Stimulated activated effector memory CD8-positive, alpha-beta T cell treated with anti-CD3 and anti-CD28 coated beads, Interleukin-12 subunit alpha, Interleukin-12 subunit beta, amount 100 ng/mL, for 72 hours (primary cell): ENCODE data around the gene GALNT14.

Experiments
- ATAC-seq: fragments of 150-1000 bp; cut with Tn5 transposase; 2 replicates; pipeline ENCODE4 v1.10.0; 2021
- DNase-seq, 2 donors: peaks; one replicate each; pipeline ENCODE4 v3.0.0; 2021 to 2022; ENCODE audit warnings: low spot score in 2 of 2
- H3K27ac Mint-ChIP-seq: one replicate; pipeline ENCODE4 v1.8.0; 2022; ENCODE audit warnings: mild to moderate bottlenecking, mixed read lengths
- H3K36me3 Mint-ChIP-seq: one replicate; pipeline ENCODE4 v1.8.0; 2022; ENCODE audit warnings: mild to moderate bottlenecking, mixed read lengths
- H3K4me1 Mint-ChIP-seq: one replicate; pipeline ENCODE4 v1.8.0; 2022; ENCODE audit warnings: mixed read lengths
- H3K4me3 Mint-ChIP-seq: one replicate; pipeline ENCODE4 v1.8.0; 2022; ENCODE audit warnings: mild to moderate bottlenecking, mixed read lengths
- H3K9me3 Mint-ChIP-seq: one replicate; pipeline ENCODE4 v1.8.0; 2022; ENCODE audit warnings: mixed read lengths

GALNT14 gene

DNA sequence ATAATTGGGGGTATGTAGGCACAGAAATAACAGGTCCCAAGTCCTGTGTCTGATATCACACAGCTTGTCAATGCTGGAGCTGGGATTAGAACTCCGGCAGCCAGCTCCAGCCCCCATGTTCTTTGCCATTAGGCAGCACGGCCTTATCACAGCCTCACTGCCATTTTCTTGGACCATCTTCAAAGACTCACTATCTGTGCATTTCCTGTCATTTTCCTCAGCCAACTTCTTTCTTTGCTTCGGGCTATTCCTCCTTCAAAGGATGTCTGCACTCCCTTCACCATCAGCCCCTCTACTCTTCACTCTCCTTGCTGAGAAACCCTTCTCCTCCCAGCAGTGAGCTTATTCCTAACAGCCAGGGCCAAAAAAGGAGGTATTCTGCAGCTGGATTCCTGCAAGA lies 139.6 kb downstream of the GALNT14 start:
- DNase-seq, result no peak
- Mint-ChIP-seq H3K27ac (no peak overlapping the region), H3K9me3 (no peaks in the 10 kb centered on the region), H3K4me1 (no peaks in the 10 kb centered on the region), H3K4me3 (no peak overlapping the region), H3K36me3 (no peaks in the 10 kb centered on the region)
- ATAC-seq, result no peak

DNA sequence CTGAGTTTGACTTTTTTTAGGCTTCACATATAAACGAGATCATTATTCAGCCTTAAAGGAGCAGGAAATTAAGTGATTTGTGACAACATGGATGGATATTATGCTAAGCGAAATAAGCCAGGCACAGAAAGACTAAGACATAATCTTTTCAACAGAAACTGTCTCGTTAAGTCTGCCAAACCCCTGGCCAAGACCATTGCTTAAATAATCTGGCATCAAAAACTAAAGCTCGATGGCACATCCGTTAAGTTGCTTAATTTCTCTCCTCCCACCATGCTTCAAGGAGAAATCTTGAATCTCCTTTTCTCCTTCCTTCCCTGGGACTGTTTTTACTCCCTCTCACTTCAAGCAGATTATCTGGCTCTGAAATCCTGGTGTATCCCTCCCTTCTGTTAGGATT lies 140.3 kb downstream of the GALNT14 start:
- no peaks in the 10 kb centered on the region for H3K9me3 Mint-ChIP-seq
- no peak overlapping the region for H3K27ac Mint-ChIP-seq
- ATAC-seq (no peak), DNase-seq (no peak)
- no peaks in the 10 kb centered on the region for H3K36me3 Mint-ChIP-seq
- H3K4me1 Mint-ChIP-seq, result no peaks in the 10 kb centered on the region
- no peak overlapping the region for H3K4me3 Mint-ChIP-seq

DNA sequence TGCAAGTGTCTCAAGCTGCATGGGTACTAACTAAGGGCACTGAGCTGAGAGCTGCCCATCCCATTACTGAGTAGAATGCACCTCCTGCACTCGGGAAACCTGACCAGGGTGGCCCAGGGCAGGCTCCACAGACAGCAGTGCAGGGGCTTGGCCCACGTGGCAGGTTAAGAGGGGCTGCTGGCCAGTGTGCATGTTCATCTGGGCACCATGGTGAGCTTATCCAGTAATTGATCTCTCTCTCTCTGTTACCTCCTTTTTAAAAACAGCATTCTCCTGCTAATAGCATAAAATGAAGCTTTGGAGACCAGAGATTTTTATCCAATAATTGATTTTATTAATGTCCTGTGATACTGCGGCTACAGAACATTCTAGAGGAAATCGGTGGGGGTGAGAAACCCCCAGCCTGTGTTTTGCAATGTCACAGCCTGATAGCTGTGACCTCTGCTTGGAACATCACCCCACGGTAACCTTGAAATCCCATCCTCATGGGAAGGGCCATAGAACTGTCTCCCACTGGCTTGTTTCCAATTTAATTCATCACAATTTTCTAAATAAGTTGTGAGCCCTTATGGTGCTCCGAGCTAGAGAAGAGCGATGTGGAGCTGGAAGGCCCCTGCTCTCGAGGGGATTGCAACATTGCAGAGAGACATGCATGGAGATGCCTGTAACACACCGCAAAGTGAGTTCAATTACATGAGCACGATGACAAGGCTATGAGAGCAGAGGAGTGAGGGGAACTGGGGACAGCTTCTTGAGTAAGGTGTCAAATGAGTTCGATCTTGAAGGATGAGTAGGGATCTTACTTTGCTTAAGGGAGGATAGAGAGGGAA lies 143.8 kb downstream of the GALNT14 start:
- Mint-ChIP-seq H3K9me3 (no peaks in the 10 kb centered on the region), H3K27ac (no peak overlapping the region), H3K4me1 (no peaks in the 10 kb centered on the region), H3K36me3 (no peaks in the 10 kb centered on the region), H3K4me3 (no peak overlapping the region)
- DNase-seq, result no peak
- no peak for ATAC-seq

DNA sequence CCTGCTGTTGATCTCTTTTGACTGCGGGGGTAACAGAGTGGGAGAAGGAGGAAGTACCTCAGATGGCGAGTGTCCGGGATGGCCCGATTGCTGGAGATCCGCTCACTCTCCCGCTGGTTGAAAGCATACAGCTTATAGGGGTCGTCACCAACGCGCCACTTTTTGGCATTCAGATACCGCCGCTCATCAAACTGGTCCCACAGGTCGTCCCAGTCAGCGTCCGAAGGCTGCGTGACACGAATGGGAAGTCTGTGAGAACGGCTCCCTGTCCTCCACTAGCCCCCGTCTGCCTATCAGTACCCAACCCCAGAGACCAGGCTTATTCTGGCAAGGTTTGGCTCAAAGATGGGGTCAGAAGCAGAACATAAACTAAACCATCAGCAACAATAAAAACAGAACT lies 145.5 kb downstream of the GALNT14 start:
- no peak overlapping the region for H3K4me3 Mint-ChIP-seq
- H3K36me3 Mint-ChIP-seq, result no peaks in the 10 kb centered on the region
- ATAC-seq (no peak), DNase-seq (no peak)
- no peaks in the 10 kb centered on the region for H3K4me1 Mint-ChIP-seq
- H3K27ac Mint-ChIP-seq, result no peak overlapping the region
- no peaks in the 10 kb centered on the region for H3K9me3 Mint-ChIP-seq

DNA sequence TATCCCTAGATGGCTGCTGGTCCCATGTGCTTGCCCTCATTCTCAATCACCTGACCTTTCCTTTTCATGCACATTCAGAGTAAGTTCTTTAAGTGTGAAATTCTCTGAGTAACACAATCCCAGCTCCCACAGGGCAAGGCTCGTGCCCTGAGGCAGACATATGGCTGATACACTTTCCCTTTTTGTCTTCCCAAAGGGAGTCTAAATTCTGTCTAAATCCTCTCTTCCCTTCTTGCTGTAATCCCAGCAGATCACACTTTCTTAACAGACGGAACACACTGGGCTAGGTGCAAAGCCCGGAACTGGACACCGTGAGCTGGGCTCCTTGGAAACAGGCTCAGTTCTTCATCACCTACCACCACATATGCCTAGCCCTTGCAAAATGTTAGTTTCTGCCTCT lies 147.6 kb downstream of the GALNT14 start:
- Mint-ChIP-seq H3K4me3 (no peak overlapping the region), H3K36me3 (no peaks in the 10 kb centered on the region), H3K27ac (no peak overlapping the region), H3K9me3 (no peaks in the 10 kb centered on the region), H3K4me1 (no peaks in the 10 kb centered on the region)
- ATAC-seq, result no peak
- no peak for DNase-seq

DNA sequence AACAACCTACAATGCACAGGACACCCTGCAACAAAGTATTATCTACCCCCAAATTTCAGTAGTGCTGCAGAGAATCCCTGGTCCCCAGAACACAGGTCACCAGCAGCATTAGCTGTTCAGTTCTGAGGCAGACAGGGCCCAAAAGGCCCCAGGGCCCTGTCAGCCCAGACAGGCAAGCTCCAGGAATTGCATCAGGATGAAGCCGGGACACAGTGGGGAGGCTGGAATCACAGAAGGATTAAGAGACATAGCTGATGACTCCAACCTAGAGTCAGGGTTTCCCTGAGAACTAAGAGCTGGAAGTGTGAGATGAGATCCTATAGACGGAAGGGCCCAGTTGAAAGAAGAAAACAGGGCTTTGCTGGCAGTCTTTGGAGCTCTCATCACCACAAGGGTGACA lies 148.1 kb downstream of the GALNT14 start:
- no peak for ATAC-seq
- DNase-seq, result no peak
- Mint-ChIP-seq H3K36me3 (no peaks in the 10 kb centered on the region), H3K4me1 (no peaks in the 10 kb centered on the region), H3K27ac (no peak overlapping the region), H3K4me3 (no peak overlapping the region), H3K9me3 (no peaks in the 10 kb centered on the region)

DNA sequence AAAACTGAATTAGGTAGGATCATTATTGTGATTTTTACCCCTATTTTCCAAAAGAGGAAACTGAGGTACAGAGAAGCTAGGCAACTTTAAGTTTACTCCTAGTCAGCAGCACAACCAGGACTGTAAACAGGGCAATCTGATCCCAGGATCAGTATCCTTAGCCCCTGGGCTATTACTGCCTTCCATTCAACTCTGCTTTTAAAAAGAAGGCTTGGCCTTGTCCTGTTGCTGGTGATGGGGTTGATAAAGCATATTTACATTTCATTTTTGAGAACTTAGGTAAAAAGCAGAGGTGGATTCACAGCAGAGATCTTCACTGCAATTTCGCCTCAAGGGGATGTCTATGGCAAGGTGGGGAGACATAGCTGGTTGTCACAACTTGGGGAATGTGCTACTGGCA lies 148.5 kb downstream of the GALNT14 start:
- no peak for ATAC-seq
- Mint-ChIP-seq H3K27ac (no peak overlapping the region), H3K4me1 (no peaks in the 10 kb centered on the region), H3K4me3 (no peak overlapping the region), H3K36me3 (no peaks in the 10 kb centered on the region), H3K9me3 (no peaks in the 10 kb centered on the region)
- no peak for DNase-seq

DNA sequence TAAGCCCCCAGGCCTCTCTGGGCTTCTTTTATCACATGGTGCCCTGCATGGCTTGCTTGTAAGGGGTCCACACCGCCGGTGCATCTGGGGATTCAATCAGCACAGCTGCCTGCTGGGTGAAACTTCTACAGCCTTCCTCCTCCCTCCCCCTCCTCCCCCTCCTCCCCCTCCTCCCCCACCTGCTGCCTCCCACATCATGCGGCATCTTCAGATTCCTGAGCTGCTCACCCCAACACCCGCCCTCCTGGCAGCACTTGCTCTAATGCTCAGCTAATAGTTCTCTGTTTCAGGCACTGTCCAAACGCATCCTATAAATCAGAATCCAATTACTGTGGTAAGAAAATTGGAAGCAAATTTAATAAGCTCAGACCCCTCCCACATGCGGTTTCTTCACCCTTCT lies 150.7 kb downstream of the GALNT14 start:
- DNase-seq, result no peak
- no peaks in the 10 kb centered on the region for H3K9me3 Mint-ChIP-seq
- no peak overlapping the region for H3K4me3 Mint-ChIP-seq
- H3K27ac Mint-ChIP-seq, result no peak overlapping the region
- H3K4me1 Mint-ChIP-seq, result no peaks in the 10 kb centered on the region
- ATAC-seq, result no peak
- H3K36me3 Mint-ChIP-seq, result no peaks in the 10 kb centered on the region

DNA sequence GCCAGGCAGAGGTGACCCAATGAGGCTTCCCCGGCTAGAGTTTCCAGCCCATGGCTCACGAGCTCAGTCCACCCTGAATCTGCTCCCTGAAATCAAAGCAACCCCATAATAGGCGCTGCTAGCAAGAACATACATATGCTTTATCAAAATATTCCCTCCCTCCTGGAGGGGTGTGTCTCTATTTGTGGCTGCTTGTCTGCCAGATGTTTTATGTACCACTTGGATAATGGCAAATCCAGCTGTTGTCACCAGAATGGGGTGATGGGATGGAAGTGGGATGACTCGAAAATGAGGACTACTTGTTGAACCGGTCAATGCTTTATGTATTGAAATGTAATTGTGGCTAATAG lies 152.0 kb downstream of the GALNT14 start:
- Mint-ChIP-seq H3K27ac (no peak overlapping the region), H3K9me3 (no peaks in the 10 kb centered on the region), H3K4me3 (no peak overlapping the region), H3K36me3 (no peaks in the 10 kb centered on the region), H3K4me1 (no peaks in the 10 kb centered on the region)
- ATAC-seq, result no peak
- no peak for DNase-seq

DNA sequence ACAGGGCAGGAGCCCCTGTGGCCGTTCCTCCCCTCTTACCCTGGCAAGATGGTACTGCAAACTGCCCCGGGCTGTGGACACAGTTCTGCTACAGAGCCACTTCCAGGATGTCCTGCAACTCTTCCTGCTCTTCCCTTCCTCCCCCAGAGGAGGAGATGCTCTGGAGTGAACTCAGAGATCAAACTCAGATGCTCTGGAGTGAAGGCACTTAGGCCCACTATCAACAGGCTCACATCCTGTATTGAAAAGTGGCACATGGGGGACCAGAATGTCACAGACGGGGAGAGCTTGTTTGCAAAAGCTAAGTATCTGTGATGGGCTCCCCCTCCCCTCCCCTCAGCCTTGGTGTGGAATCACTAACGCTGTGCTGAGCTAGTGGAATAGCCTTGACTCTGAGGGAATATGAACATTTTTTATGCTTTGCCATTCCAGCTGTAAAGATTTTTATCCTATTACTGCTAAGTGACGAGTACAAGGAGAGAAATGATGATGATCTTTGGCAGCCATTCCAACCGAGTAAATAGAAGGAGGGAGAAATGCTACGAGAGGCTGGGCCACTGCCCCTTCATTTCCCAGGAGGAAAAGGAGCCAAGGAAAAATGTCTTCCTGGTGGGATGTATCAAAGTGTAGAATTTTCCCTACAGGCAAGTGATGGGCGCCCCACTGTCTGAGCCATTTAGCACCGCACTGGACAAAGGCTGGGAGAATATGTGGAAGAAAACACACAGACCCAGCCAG lies 152.6 kb downstream of the GALNT14 start:
- H3K27ac Mint-ChIP-seq, result no peak overlapping the region
- no peak for DNase-seq

DNA sequence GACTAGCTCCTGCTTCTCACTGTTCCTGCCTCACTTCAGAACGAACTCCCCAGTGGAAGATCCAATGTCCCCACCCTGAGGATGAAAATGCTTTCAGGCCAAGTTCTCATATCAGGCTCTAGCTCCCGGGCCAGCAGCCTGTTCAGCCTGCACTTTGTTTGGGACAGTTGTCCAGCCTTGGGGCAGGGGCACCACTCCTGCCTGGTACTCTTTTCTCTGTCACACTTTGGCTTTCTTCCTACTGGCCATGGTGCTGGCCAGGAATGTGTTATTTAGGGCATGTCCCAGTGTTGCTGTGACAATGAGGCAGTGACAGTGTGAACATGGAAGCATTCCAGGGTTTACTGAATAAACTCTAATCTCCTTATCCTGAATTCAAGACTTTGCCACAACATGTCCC lies 154.1 kb downstream of the GALNT14 start:
- no peaks in the 10 kb centered on the region for H3K4me1 Mint-ChIP-seq
- DNase-seq (no peak), ATAC-seq (no peak)
- no peak overlapping the region for H3K27ac Mint-ChIP-seq
- no peak overlapping the region for H3K4me3 Mint-ChIP-seq
- H3K36me3 Mint-ChIP-seq, result no peaks in the 10 kb centered on the region
- no peaks in the 10 kb centered on the region for H3K9me3 Mint-ChIP-seq

More for the DNA sequence above, 152.6 kb downstream of the GALNT14 start:
- H3K4me1 Mint-ChIP-seq, result no peaks in the 10 kb centered on the region
- H3K4me3 Mint-ChIP-seq, result no peak overlapping the region
- H3K36me3 Mint-ChIP-seq, result no peaks in the 10 kb centered on the region
- no peaks in the 10 kb centered on the region for H3K9me3 Mint-ChIP-seq
- ATAC-seq, result no peak

DNA sequence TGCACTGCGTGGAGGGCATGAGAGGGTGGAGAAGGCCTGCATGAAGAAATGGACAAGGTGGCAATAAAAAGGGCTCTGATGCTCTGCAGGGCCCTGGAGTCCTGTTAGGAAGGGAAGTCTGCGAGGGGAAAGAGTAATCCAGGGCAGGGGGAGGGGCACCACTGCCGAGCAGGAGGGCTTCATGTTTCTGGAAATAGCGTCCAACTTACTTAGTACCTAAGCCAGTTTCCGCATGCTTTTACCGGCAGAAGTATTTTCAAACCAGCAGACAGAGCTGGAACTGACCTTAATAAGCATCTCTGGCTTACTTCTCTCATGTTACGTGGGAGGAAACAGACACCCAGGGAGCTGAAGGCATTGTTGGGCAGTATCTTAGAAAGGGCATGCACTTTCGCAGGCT lies 156.7 kb downstream of the GALNT14 start:
- no peaks in the 10 kb centered on the region for H3K9me3 Mint-ChIP-seq
- ATAC-seq, result no peak

DNA sequence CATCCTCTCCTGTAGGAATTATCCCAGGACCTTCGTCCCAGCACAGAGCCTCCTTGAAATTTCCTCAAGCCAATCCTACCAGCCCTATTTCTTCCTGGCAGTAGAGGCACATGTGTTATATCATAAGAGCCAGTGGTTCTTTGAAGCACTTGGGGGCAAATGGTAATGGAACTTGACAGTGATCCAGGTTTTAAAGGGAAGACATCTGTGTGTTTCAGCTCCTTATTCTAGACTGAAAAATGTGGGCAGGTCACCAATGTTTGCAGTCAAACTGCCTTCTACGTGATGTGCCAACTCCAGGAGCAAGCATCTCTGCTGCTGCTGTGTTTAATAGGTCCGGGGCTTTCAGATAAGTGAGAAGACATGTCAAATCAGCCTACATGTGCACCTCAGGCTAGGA lies 157.1 kb downstream of the GALNT14 start:
- no peak overlapping the region for H3K4me3 Mint-ChIP-seq
- no peaks in the 10 kb centered on the region for H3K9me3 Mint-ChIP-seq
- DNase-seq, result no peak
- no peaks in the 10 kb centered on the region for H3K4me1 Mint-ChIP-seq
- ATAC-seq, result no peak
- no peaks in the 10 kb centered on the region for H3K36me3 Mint-ChIP-seq
- H3K27ac Mint-ChIP-seq, result no peak overlapping the region

More for the DNA sequence above, 156.7 kb downstream of the GALNT14 start:
- Mint-ChIP-seq H3K4me3 (no peak overlapping the region), H3K36me3 (no peaks in the 10 kb centered on the region), H3K27ac (no peak overlapping the region), H3K4me1 (no peaks in the 10 kb centered on the region)
- no peak for DNase-seq

DNA sequence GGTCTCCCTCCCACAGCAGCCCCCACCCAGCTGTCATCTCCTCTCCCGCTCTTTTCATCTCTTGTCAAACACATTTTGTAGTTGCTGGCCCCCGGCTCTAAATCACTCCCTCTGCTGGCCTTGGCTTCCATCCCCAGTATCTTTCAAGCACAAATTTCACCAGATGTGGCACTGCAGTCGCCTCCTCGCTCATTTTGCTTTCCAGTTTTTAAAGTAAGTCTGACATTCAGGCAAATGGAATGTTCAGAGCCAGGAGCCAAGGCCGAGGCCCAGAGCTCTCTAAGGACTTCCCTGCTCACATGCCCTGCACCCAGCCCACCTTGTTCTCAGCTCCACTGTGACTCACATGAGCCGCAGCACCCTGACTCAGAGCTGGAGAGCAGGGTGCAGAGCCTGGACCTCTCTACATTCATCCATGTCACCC lies 158.4 kb downstream of the GALNT14 start:
- Mint-ChIP-seq H3K36me3 (no peaks in the 10 kb centered on the region), H3K27ac (no peak overlapping the region), H3K9me3 (no peaks in the 10 kb centered on the region), H3K4me1 (no peaks in the 10 kb centered on the region), H3K4me3 (no peak overlapping the region)
- DNase-seq (no peak), ATAC-seq (peak; percentile 56)

DNA sequence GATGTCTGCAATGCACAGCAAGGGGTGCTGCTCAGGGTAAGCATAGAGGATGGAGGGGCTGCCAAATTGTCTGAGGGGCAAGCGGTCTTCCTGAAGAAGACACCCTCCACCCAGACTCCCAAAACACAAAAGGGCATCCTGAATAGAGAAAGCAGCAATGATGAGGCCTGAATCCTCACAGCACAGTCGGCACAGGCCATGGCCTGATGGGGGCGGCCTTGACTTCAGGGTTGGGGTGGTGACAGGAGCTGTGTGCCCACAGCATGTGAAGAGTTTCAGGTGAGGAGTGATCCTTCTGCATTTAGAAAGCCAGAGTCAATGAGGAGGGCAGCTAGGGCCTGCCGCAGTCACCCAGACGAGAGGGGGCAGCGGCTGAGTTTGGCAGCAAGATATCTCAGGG lies 159.4 kb downstream of the GALNT14 start:
- H3K27ac Mint-ChIP-seq, result no peak overlapping the region
- H3K9me3 Mint-ChIP-seq, result no peaks in the 10 kb centered on the region
- no peaks in the 10 kb centered on the region for H3K4me1 Mint-ChIP-seq
- ATAC-seq (no peak), DNase-seq (no peak)
- H3K4me3 Mint-ChIP-seq, result no peak overlapping the region
- H3K36me3 Mint-ChIP-seq, result no peaks in the 10 kb centered on the region

DNA sequence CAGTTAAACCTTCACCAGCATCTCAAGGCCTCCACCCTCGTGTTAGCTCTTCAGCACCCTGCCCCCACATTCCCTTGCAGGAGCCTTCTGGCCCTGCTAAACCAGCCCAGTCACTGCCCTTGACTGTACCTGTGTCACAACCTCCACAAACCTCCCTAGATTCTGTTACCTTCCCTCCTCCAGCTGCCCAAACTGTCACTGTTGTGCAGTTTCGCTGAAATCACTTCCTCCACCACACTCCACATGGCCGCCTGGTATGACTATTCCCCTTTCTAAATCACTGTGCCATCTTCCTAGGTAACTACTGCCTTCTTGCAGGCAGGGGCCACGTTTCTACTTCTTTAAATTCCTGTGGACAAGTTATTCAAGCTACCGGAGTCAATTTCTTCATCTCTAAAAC lies 160.2 kb downstream of the GALNT14 start:
- Mint-ChIP-seq H3K4me3 (no peak overlapping the region), H3K36me3 (no peaks in the 10 kb centered on the region), H3K4me1 (no peaks in the 10 kb centered on the region), H3K27ac (no peak overlapping the region), H3K9me3 (no peaks in the 10 kb centered on the region)
- no peak for DNase-seq
- peak; percentile 58 for ATAC-seq
